OCI-LY7 (cell line): ENCODE results near the gene BICC1. TPM values are rescaled to one million over a fixed set of nuclear protein-coding genes. Genes with fewer than 3 reads are reported as not detected.

ENCODE experiments used
- BruUV-seq: library from RNA; stranded (reverse); fragments of 400-500 nt; replicated peaks from 2 replicates; lab custom pipeline; 2021; lab: Mats Ljungman, UMichigan
- CTCF ChIA-PET: fragments of 300-600 bp; sonication (Branson Sonifier 250); formaldehyde crosslinking; loops from one replicate; lab custom pipeline; 2022; ENCODE audit warnings: antibody characterized with exemption; ENCODE audit not compliant: unreplicated experiment; lab: Charles Lee
- POLR2A ChIA-PET: fragments of 300-600 bp; sonication (Branson Sonifier 250); formaldehyde crosslinking; loops from one replicate; lab custom pipeline; 2022; ENCODE audit warnings: antibody characterized with exemption; lab: Charles Lee
- DNase-seq: peaks from one replicate; pipeline ENCODE4 v3.0.0-alpha.2; 2015; ENCODE audit warnings: low spot score
- H2AFZ ChIP-seq: fragments of 200-600 bp; sonication (generic), shearing (Covaris generic); 2 replicates; pipeline ENCODE4 v1.6.1; 2014; ENCODE audit warnings: mild to moderate bottlenecking, antibody characterized with exemption, low read length, moderate library complexity
- H3K27ac ChIP-seq: fragments of 200-600 bp; sonication (generic); 2 replicates; pipeline ENCODE4 v1.5.1; 2014; ENCODE audit warnings: mixed run types, low read depth, mild to moderate bottlenecking, moderate library complexity, low read length, inconsistent platforms; ENCODE audit not compliant: poor library complexity, severe bottlenecking
- H3K36me3 ChIP-seq: fragments of 200-600 bp; sonication (generic); 2 replicates; pipeline ENCODE4 v1.6.1; 2014; ENCODE audit warnings: mild to moderate bottlenecking, antibody characterized with exemption, low read length, moderate library complexity, mixed read lengths; ENCODE audit not compliant: insufficient read depth
- H3K4me1 ChIP-seq: fragments of 200-600 bp; sonication (generic); 2 replicates; pipeline ENCODE4 v1.5.1; 2014; ENCODE audit warnings: mild to moderate bottlenecking, low read length; ENCODE audit not compliant: insufficient read depth, poor library complexity, severe bottlenecking
- H3K4me2 ChIP-seq: fragments of 200-600 bp; sonication (generic); 2 replicates; pipeline ENCODE4 v1.6.1; 2014; ENCODE audit warnings: mild to moderate bottlenecking, low read length
- H3K4me3 ChIP-seq: fragments of 200-600 bp; sonication (generic); 2 replicates; pipeline ENCODE4 v1.5.1; 2014; ENCODE audit warnings: mild to moderate bottlenecking, low read depth, low read length; ENCODE audit not compliant: poor library complexity, severe bottlenecking
- H3K79me2 ChIP-seq: fragments of 200-600 bp; sonication (generic); 2 replicates; pipeline ENCODE4 v1.6.1; 2016; ENCODE audit warnings: low read depth, mild to moderate bottlenecking, low read length, moderate library complexity, mixed read lengths; ENCODE audit not compliant: insufficient read depth
- H3K9me2 ChIP-seq: fragments of 200-600 bp; sonication (generic); 2 replicates; pipeline ENCODE4 v1.6.1; 2016; ENCODE audit warnings: mild to moderate bottlenecking, low read length, mixed read lengths; ENCODE audit not compliant: insufficient read depth
- H3K9me3 ChIP-seq: fragments of 200-600 bp; sonication (generic); 2 replicates; pipeline ENCODE4 v1.6.1; 2014; ENCODE audit warnings: mild to moderate bottlenecking, mixed run types, low read length, mixed read lengths
- H4K20me1 ChIP-seq: fragments of 200-600 bp; sonication (generic); 2 replicates; pipeline ENCODE4 v1.6.1; 2014; ENCODE audit warnings: mild to moderate bottlenecking, antibody characterized with exemption, low read length, moderate library complexity, mixed read lengths; ENCODE audit not compliant: insufficient read depth
- CTCF ChIP-seq: fragments of 200-600 bp; sonication (generic); conservative IDR thresholded peaks from 2 replicates; pipeline ENCODE4 v1.5.1; 2014; ENCODE audit warnings: mild to moderate bottlenecking, antibody characterized with exemption, low read length, moderate library complexity, mixed read lengths
- EZH2phosphoT487 ChIP-seq: fragments of 200-600 bp; sonication (generic); IDR thresholded peaks from 2 replicates; pipeline ENCODE4 v1.6.1; 2018; ENCODE audit warnings: low read depth, borderline replicate concordance, mild to moderate bottlenecking, mixed run types, antibody characterized with exemption, low read length, moderate library complexity, mixed read lengths
- intact Hi-C: fragments of 100-400 bp; cut with micrococcal nuclease; formaldehyde crosslinking; loops from one replicate; pipeline ENCODE4 v1.10.0; 2022; ENCODE audit not compliant: unreplicated experiment
- total RNA-seq, 2 experiments: library from RNA; depleted of rRNA in 1 of 2; stranded (reverse); fragments of >200 nt in 1 of 2; shearing (Covaris generic) in 1 of 2; gene quantifications; 2 replicates each; pipeline ENCODE4 v1.2.3, GENCODE V29; 2014 to 2022

The BICC1 gene
- total RNA-seq, 2 experiments from 2014 or later = not detected

- Histone ChIP-seq H4K20me1 (no peaks in the 10 kb centered on the region), H3K36me3 (no peaks in the 10 kb centered on the region), H3K4me3 (no peak overlapping the region), H3K27ac (no peak overlapping the region), H3K4me2 (no peak overlapping the region), H3K9me3 (no peaks in the 10 kb centered on the region), H3K79me2 (no peaks in the 10 kb centered on the region), H3K9me2 (no peaks in the 10 kb centered on the region), H3K4me1 (no peaks in the 10 kb centered on the region), H2AFZ (no peak overlapping the region)
- ChIA-PET POLR2A (no interaction called here), CTCF (no interaction called here)
- intact Hi-C loops = no loop called here
- no peak for TF ChIP-seq CTCF
- TF ChIP-seq EZH2phosphoT487 = no peak
- no peak for DNase-seq
- no TSS peak for BruUV-seq
These were observed 255.0 kb downstream of the BICC1 start for GRCh38 chr10:58767652-58768051.

GRCh38 chr10:58771863-58772262, 259.2 kb downstream of the BICC1 start:
- Histone ChIP-seq H3K27ac (no peak overlapping the region), H3K79me2 (no peaks in the 10 kb centered on the region), H3K36me3 (no peaks in the 10 kb centered on the region), H3K4me3 (no peak overlapping the region), H3K9me2 (no peaks in the 10 kb centered on the region), H2AFZ (no peak overlapping the region), H3K4me2 (no peak overlapping the region), H3K9me3 (no peaks in the 10 kb centered on the region), H4K20me1 (no peaks in the 10 kb centered on the region), H3K4me1 (no peaks in the 10 kb centered on the region)
- no peak for TF ChIP-seq CTCF
- TF ChIP-seq EZH2phosphoT487 = no peak
- POLR2A ChIA-PET = no interaction called here
- intact Hi-C loops = no loop called here
- no TSS peak for BruUV-seq
- CTCF ChIA-PET = no interaction called here
- DNase-seq = no peak

- intact Hi-C loops = no loop called here
- no peak overlapping the region for H2AFZ ChIP-seq
- DNase-seq = no peak
- no peaks in the 10 kb centered on the region for H3K9me3 ChIP-seq
- H3K27ac ChIP-seq = no peak overlapping the region
- POLR2A ChIA-PET = no interaction called here
- CTCF ChIA-PET = no interaction called here
- H4K20me1 ChIP-seq = no peaks in the 10 kb centered on the region
- no peaks in the 10 kb centered on the region for H3K79me2 ChIP-seq
- no peak overlapping the region for H3K4me2 ChIP-seq
- no peaks in the 10 kb centered on the region for H3K9me2 ChIP-seq
- TF ChIP-seq EZH2phosphoT487 = no peak
- H3K4me1 ChIP-seq = no peaks in the 10 kb centered on the region
- BruUV-seq = no TSS peak
- H3K4me3 ChIP-seq = no peak overlapping the region
- H3K36me3 ChIP-seq = no peaks in the 10 kb centered on the region
These were observed 260.1 kb downstream of the BICC1 start for GRCh38 chr10:58772758-58773157.
